B cell (primary cell): Measurements from ENCODE around the gene STK38L. TPM values are rescaled to one million over a fixed set of nuclear protein-coding genes. Genes with fewer than 3 reads are reported as not detected.

Source experiments
- ATAC-seq: fragments of 200-7000 bp; cut with Tn5 transposase; one replicate; pipeline ENCODE4 v1.10.0; 2021; ENCODE audit warnings: low read depth, mild to moderate bottlenecking, moderate number of reproducible peaks, moderate library complexity
- CTCF ChIA-PET: fragments of 350-600 bp; sonication (Branson Sonifier 250); formaldehyde crosslinking; loops from one replicate; lab custom pipeline; 2021; ENCODE audit warnings: antibody characterized with exemption, inconsistent platforms; lab: Charles Lee
- POLR2A ChIA-PET: fragments of 350-600 bp; sonication (Branson Sonifier 250); formaldehyde crosslinking; loops from one replicate; lab custom pipeline; 2021; ENCODE audit warnings: antibody characterized with exemption; lab: Charles Lee
- DNase-seq: peaks from one replicate; pipeline ENCODE4 v3.0.0; 2013
- H2AFZ ChIP-seq: 2 replicates; pipeline ENCODE4 v1.6.1; 2012; ENCODE audit warnings: mild to moderate bottlenecking, low read depth, low read length; ENCODE audit not compliant: insufficient read depth, poor library complexity, severe bottlenecking
- H3K27ac ChIP-seq, 2 donors: 1 replicate in 1 of 2; 2 replicates in 1 of 2; pipeline ENCODE4 v1.5.1; 2012 to 2013; ENCODE audit warnings: low read length in 2 of 2, mild to moderate bottlenecking in 2 of 2, moderate library complexity in 1 of 2
- H3K27me3 ChIP-seq, 4 experiments: fragments of 200-600 bp in 1 of 4; sonication (generic) in 1 of 4; replicated peaks in 1 of 4; 1 replicate in 2 of 4; 2 replicates in 2 of 4; pipeline versions ENCODE4 v1.6.1 to v1.7.0; 2013 to 2016; ENCODE audit warnings: low read length in 3 of 4, mild to moderate bottlenecking in 2 of 4, mixed read lengths in 1 of 4, moderate library complexity in 1 of 4; ENCODE audit not compliant: insufficient read depth in 4 of 4, control insufficient read depth in 3 of 4; ENCODE audit errors: control extremely low read depth in 1 of 4
- H3K36me3 ChIP-seq, 2 experiments: replicated peaks in 1 of 2; 1 replicate in 1 of 2; 2 replicates in 1 of 2; pipeline versions ENCODE4 v1.6.1 to v1.7.1; 2013; ENCODE audit warnings: low read length in 1 of 2; ENCODE audit not compliant: insufficient read depth in 2 of 2, control insufficient read depth in 1 of 2; ENCODE audit errors: control extremely low read depth in 1 of 2, extremely low read depth in 1 of 2
- H3K4me1 ChIP-seq, 2 donors: fragments of 200-600 bp in 1 of 2; sonication (generic) in 1 of 2; 1 replicate in 1 of 2; 2 replicates in 1 of 2; pipeline versions ENCODE4 v1.5.1 to v1.6.1; 2013 to 2017; ENCODE audit warnings: low read length in 2 of 2; ENCODE audit not compliant: control insufficient read depth in 2 of 2, insufficient read depth in 2 of 2
- H3K4me2 ChIP-seq: replicated peaks from 2 replicates; pipeline ENCODE3; 2012; ENCODE audit warnings: mild to moderate bottlenecking, low read depth, low read length; ENCODE audit not compliant: poor library complexity, severe bottlenecking
- H3K4me3 ChIP-seq, 5 experiments: fragments of 200-600 bp in 1 of 5; sonication (generic) in 1 of 5; 1 replicate in 3 of 5; 2 replicates in 2 of 5; pipeline versions ENCODE4 v1.5.1 to v1.7.0; 2011 to 2016; ENCODE audit warnings: low read length in 4 of 5, mild to moderate bottlenecking in 4 of 5, low read depth in 2 of 5, control low read depth in 1 of 5, moderate library complexity in 1 of 5; ENCODE audit not compliant: insufficient read depth in 1 of 5; ENCODE audit errors: control extremely low read depth in 1 of 5, extremely low read depth in 1 of 5
- H3K79me2 ChIP-seq: fragments of 200-600 bp; sonication (generic); one replicate; pipeline ENCODE4 v1.6.0; 2016; ENCODE audit warnings: low read length; ENCODE audit not compliant: control insufficient read depth, insufficient read depth
- H3K9ac ChIP-seq: fragments of 200-600 bp; sonication (generic); 2 replicates; pipeline ENCODE4 v1.6.1; 2017; ENCODE audit warnings: mild to moderate bottlenecking, low read length, moderate library complexity
- H3K9me3 ChIP-seq, 3 donors: one replicate each; pipeline versions ENCODE4 v1.6.1 to v1.7.1; 2013; ENCODE audit warnings: low read length in 2 of 3; ENCODE audit not compliant: control insufficient read depth in 2 of 3, insufficient read depth in 1 of 3; ENCODE audit errors: control extremely low read depth in 1 of 3
- H4K20me1 ChIP-seq: 2 replicates; pipeline ENCODE4 v1.6.0; 2012; ENCODE audit warnings: mild to moderate bottlenecking, low read length; ENCODE audit not compliant: insufficient read depth, control insufficient read depth, poor library complexity, severe bottlenecking
- H3K27ac Mint-ChIP-seq: one replicate; pipeline ENCODE4 v1.8.0; 2021; ENCODE audit warnings: mixed read lengths
- H3K27me3 Mint-ChIP-seq: one replicate; pipeline ENCODE4 v1.8.0; 2021; ENCODE audit warnings: mixed read lengths
- H3K4me1 Mint-ChIP-seq: one replicate; pipeline ENCODE4 v1.8.0; 2021; ENCODE audit warnings: mixed read lengths
- H3K4me3 Mint-ChIP-seq: one replicate; pipeline ENCODE4 v1.8.0; 2021; ENCODE audit warnings: mixed read lengths
- H3K9me3 Mint-ChIP-seq: one replicate; pipeline ENCODE4 v1.8.0; 2022; ENCODE audit warnings: mixed read lengths; ENCODE audit not compliant: insufficient read depth
- CTCF ChIP-seq: fragments of 200-600 bp; IDR thresholded peaks from one replicate; pipeline ENCODE4 v1.8.0; 2022; ENCODE audit warnings: antibody characterized with exemption, mild to moderate bottlenecking
- EZH2 ChIP-seq: IDR thresholded peaks from 2 replicates; pipeline ENCODE4 v1.6.1; 2012; ENCODE audit warnings: borderline replicate concordance, low read depth, mild to moderate bottlenecking, moderate library complexity, low read length; ENCODE audit not compliant: insufficient read depth, poor library complexity, severe bottlenecking
- WGBS: methylation state at CpG from one replicate; pipeline ENCODE4 v1.1.5; 2013; ENCODE audit warnings: missing lambda C conversion rate; ENCODE audit not compliant: insufficient coverage; 5-methylcytosine and 5-hydroxymethylcytosine counted together
- intact Hi-C: fragments of 100-400 bp; cut with micrococcal nuclease; formaldehyde crosslinking; loops from one replicate; pipeline ENCODE4 v1.10.0; 2022
- polyA plus RNA-seq: library from polyadenylated mRNA; depleted of rRNA; stranded (reverse); fragments of >200 nt; gene quantifications from 2 replicates; pipeline ENCODE4 v1.2.3, GENCODE V29; 2012
- total RNA-seq, 2 donors: library from RNA; stranded (reverse); fragments of 120-200 nt in 1 of 2; gene quantifications; 1 replicate in 1 of 2; 2 replicates in 1 of 2; pipeline versions ENCODE4 v1.2.3 to v1.2.4, GENCODE V29; 2013 to 2022

STK38L gene
- total and polyA plus RNA-seq, 2 donors (not counting 1 experiment from before 2014, with no cell fraction given): 5.5 to 21.2 TPM

- H3K4me3 ChIP-seq: no peak overlapping the region
- H3K79me2 ChIP-seq: peaks cover 43% of the 10 kb centered on the region
- H3K9ac ChIP-seq: no peak overlapping the region
- ChIA-PET CTCF (no interaction called here), POLR2A (no interaction called here)
- H2AFZ ChIP-seq: no peak overlapping the region
- no peak for DNase-seq
- H3K9me3 Mint-ChIP-seq: no peaks in the 10 kb centered on the region
- H4K20me1 ChIP-seq: no peaks in the 10 kb centered on the region
- H3K4me1 Mint-ChIP-seq: peaks cover 15% of the 10 kb centered on the region
- H3K27ac Mint-ChIP-seq: no peak overlapping the region
- 100% methylated on average over 1 of the region's 2 CpGs for WGBS
- ATAC-seq: no peak
- H3K4me2 ChIP-seq: no peak overlapping the region
- intact Hi-C loops: no loop called here
- H3K27ac ChIP-seq: no peak overlapping the region
- H3K9me3 ChIP-seq: no peaks in the 10 kb centered on the region
- H3K36me3 ChIP-seq: no peaks in the 10 kb centered on the region
- TF ChIP-seq EZH2 (no peak), CTCF (no peak)
- H3K27me3 Mint-ChIP-seq: no peaks in the 10 kb centered on the region
- H3K27me3 ChIP-seq: no peaks in the 10 kb centered on the region
- no peaks in the 10 kb centered on the region for H3K4me1 ChIP-seq
- H3K4me3 Mint-ChIP-seq: no peak overlapping the region
Observed at GRCh38 chr12:27274706-27275105, 30.6 kb downstream of the STK38L start.

GRCh38 chr12:27276275-27276674, 32.2 kb downstream of the STK38L start:
- Histone ChIP-seq H2AFZ (no peak overlapping the region), H3K79me2 (peaks cover 28% of the 10 kb centered on the region), H3K27me3 (no peaks in the 10 kb centered on the region), H3K9ac (no peak overlapping the region), H3K4me3 (no peak overlapping the region), H4K20me1 (no peaks in the 10 kb centered on the region), H3K36me3 (no peaks in the 10 kb centered on the region), H3K4me1 (no peaks in the 10 kb centered on the region), H3K9me3 (no peaks in the 10 kb centered on the region), H3K4me2 (no peak overlapping the region), H3K27ac (no peak overlapping the region)
- H3K4me3 Mint-ChIP-seq: no peak overlapping the region
- H3K9me3 Mint-ChIP-seq: no peaks in the 10 kb centered on the region
- no peak overlapping the region for H3K27ac Mint-ChIP-seq
- H3K27me3 Mint-ChIP-seq: no peaks in the 10 kb centered on the region
- no peak for TF ChIP-seq EZH2
- TF ChIP-seq CTCF: no peak
- H3K4me1 Mint-ChIP-seq: peaks cover 15% of the 10 kb centered on the region
- WGBS: 80% methylated on average over 1 of the region's 3 CpGs
- no peak for ATAC-seq
- ChIA-PET POLR2A (no interaction called here), CTCF (interaction anchor here (0.7 kb wide), 1 partner anchor 98 kb away, joined by 3 read pairs; no protein-coding TSS in a partner anchor)
- intact Hi-C loops: no loop called here
- DNase-seq: no peak
